ENCODE measurements around the gene SLC26A4. TPM values are rescaled to one million over a fixed set of nuclear protein-coding genes. Genes with fewer than 3 reads are reported as not detected.

SLC26A4 gene
- total RNA-seq, 1 experiment from 2014 or later = 0.09 TPM

GRCh38 chr7:107628461-107629064 is 32.1 kb upstream of the SLC26A4 start:
- CTCF ChIA-PET = no interaction called here
- no peak overlapping the region for H3K4me3 Mint-ChIP-seq (ENCODE audit: low read depth, unreplicated experiment)
- H3K4me1 Mint-ChIP-seq (ENCODE audit: low read depth, unreplicated experiment) = no peaks in the 10 kb centered on the region
- H3K27me3 Mint-ChIP-seq (ENCODE audit: unreplicated experiment) = no peaks in the 10 kb centered on the region
- DNase-seq = no peak
- intact Hi-C loops (cut with micrococcal nuclease; ENCODE audit: unreplicated experiment) = no loop called here
- H3K27ac Mint-ChIP-seq (ENCODE audit: unreplicated experiment) = no peak overlapping the region
- TF ChIP-seq CTCF (IDR thresholded peaks at IDR 0.05; ENCODE audit: unreplicated experiment) = no peak
- H3K36me3 Mint-ChIP-seq (ENCODE audit: insufficient read depth, unreplicated experiment) = no peaks in the 10 kb centered on the region
- BruUV-seq (replicated peaks) = no TSS peak
- no peaks in the 10 kb centered on the region for H3K9me3 Mint-ChIP-seq (ENCODE audit: low read depth, unreplicated experiment)

- no peaks in the 10 kb centered on the region for H3K36me3 Mint-ChIP-seq (ENCODE audit: insufficient read depth, unreplicated experiment)
- H3K27me3 Mint-ChIP-seq (ENCODE audit: unreplicated experiment) = no peaks in the 10 kb centered on the region
- CTCF ChIA-PET = no interaction called here
- intact Hi-C loops (cut with micrococcal nuclease; ENCODE audit: unreplicated experiment) = no loop called here
- H3K9me3 Mint-ChIP-seq (ENCODE audit: low read depth, unreplicated experiment) = no peaks in the 10 kb centered on the region
- no peak for DNase-seq
- TF ChIP-seq CTCF (IDR thresholded peaks at IDR 0.05; ENCODE audit: unreplicated experiment) = no peak
- no peak overlapping the region for H3K4me3 Mint-ChIP-seq (ENCODE audit: low read depth, unreplicated experiment)
- no peak overlapping the region for H3K27ac Mint-ChIP-seq (ENCODE audit: unreplicated experiment)
- H3K4me1 Mint-ChIP-seq (ENCODE audit: low read depth, unreplicated experiment) = no peaks in the 10 kb centered on the region
- no TSS peak for BruUV-seq (replicated peaks)
Observed at GRCh38 chr7:107630342-107630741, 30.3 kb upstream of the SLC26A4 start.

- Mint-ChIP-seq H3K27ac (ENCODE audit: unreplicated experiment) (no peak overlapping the region), H3K4me1 (ENCODE audit: low read depth, unreplicated experiment) (no peaks in the 10 kb centered on the region), H3K36me3 (ENCODE audit: insufficient read depth, unreplicated experiment) (no peaks in the 10 kb centered on the region), H3K27me3 (ENCODE audit: unreplicated experiment) (no peaks in the 10 kb centered on the region), H3K9me3 (ENCODE audit: low read depth, unreplicated experiment) (no peaks in the 10 kb centered on the region), H3K4me3 (ENCODE audit: low read depth, unreplicated experiment) (no peak overlapping the region)
- intact Hi-C loops (cut with micrococcal nuclease; ENCODE audit: unreplicated experiment) = no loop called here
- DNase-seq = no peak
- CTCF ChIA-PET = no interaction called here
- TF ChIP-seq CTCF (IDR thresholded peaks at IDR 0.05; ENCODE audit: unreplicated experiment) = no peak
- BruUV-seq (replicated peaks) = no TSS peak
Observed at GRCh38 chr7:107631588-107632491, 28.8 kb upstream of the SLC26A4 start.

GRCh38 chr7:107632492-107632865 is 28.1 kb upstream of the SLC26A4 start:
- Mint-ChIP-seq H3K9me3 (ENCODE audit: low read depth, unreplicated experiment) (no peaks in the 10 kb centered on the region), H3K27ac (ENCODE audit: unreplicated experiment) (no peak overlapping the region), H3K4me1 (ENCODE audit: low read depth, unreplicated experiment) (no peaks in the 10 kb centered on the region), H3K27me3 (ENCODE audit: unreplicated experiment) (peaks cover under 1% of the 10 kb centered on the region), H3K36me3 (ENCODE audit: insufficient read depth, unreplicated experiment) (no peaks in the 10 kb centered on the region), H3K4me3 (ENCODE audit: low read depth, unreplicated experiment) (no peak overlapping the region)
- BruUV-seq (replicated peaks) = no TSS peak
- no peak for TF ChIP-seq CTCF (IDR thresholded peaks at IDR 0.05; ENCODE audit: unreplicated experiment)
- CTCF ChIA-PET = no interaction called here
- DNase-seq = no peak
- intact Hi-C loops (cut with micrococcal nuclease; ENCODE audit: unreplicated experiment) = no loop called here

Data from Calu3 (cell line).